GM23248 (cell line): Measurements from ENCODE around the gene MESD.

Source experiments
- EZH2 ChIP-seq: fragments of 200-600 bp; sonication (generic); IDR thresholded peaks from 2 replicates; pipeline ENCODE4 v1.6.1; 2018; ENCODE audit warnings: antibody characterized with exemption, mild to moderate bottlenecking; ENCODE audit not compliant: insufficient read depth, poor library complexity, severe bottlenecking
- EZH2phosphoT487 ChIP-seq: fragments of 200-600 bp; sonication (generic); IDR thresholded peaks from 2 replicates; pipeline ENCODE4 v1.6.1; 2018; ENCODE audit warnings: antibody characterized with exemption, moderate library complexity, mild to moderate bottlenecking, low read depth; ENCODE audit not compliant: insufficient read depth

- TF ChIP-seq EZH2phosphoT487 = no peak
- TF ChIP-seq EZH2 = no peak
Measured at GRCh38 chr15:80916056-80916455, 73.6 kb downstream of the MESD start.
